ENCODE results near the gene LANCL2. TPM values are rescaled to one million over a fixed set of nuclear protein-coding genes. Genes with fewer than 3 reads are reported as not detected.

Gene LANCL2
- total RNA-seq, 1 experiment from 2014 or later = 21.8 TPM

DNA sequence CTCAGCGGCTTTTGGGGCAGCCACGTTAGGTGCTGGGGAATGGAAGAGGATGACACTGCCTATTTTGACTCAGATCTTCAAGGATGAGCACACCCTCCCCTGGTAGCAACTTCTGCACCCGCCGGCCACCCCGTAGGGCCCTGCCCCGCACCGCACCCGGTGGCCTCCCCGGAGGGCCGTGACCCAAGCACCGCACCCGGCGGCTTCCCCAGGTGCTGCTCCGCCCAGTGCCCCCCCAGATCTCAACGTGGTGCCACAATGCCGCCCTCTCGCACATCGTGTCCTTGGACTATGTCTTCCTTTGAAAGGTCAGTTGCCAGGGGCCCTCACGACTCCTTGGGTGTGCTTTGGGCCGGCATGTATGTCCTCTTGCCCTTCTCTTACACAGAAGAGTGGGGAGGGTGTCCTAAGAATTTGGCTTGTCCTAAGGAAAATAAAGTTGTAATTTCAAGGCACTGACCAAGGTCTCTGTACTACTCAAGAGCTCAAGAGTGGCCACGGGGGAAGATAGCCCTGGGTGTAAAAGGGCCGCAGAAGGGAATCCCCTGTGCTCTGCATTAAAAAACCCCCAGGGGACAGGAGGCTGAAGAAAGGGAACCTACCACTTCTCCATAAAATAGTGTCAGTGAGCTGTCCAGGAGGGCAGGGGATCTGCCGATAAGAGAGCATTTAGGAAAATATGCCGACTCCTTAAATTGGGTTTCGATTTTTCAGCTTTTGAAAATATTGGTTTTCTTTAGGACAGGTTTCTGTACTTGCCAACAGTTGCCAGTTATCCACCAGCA is 1.6 kb upstream of the LANCL2 start:
- intact Hi-C loops (cut with micrococcal nuclease; ENCODE audit: unreplicated experiment) = loop anchor here (2.0 kb wide), 1 partner anchor 587 kb away; the partner anchor contains the start of gene MRPS17
- POLR2A ChIA-PET (ENCODE audit: unreplicated experiment) = interaction anchor here (0.6 kb wide), 1 partner anchor 176 kb away, joined by 3 read pairs; no protein-coding TSS in a partner anchor

DNA sequence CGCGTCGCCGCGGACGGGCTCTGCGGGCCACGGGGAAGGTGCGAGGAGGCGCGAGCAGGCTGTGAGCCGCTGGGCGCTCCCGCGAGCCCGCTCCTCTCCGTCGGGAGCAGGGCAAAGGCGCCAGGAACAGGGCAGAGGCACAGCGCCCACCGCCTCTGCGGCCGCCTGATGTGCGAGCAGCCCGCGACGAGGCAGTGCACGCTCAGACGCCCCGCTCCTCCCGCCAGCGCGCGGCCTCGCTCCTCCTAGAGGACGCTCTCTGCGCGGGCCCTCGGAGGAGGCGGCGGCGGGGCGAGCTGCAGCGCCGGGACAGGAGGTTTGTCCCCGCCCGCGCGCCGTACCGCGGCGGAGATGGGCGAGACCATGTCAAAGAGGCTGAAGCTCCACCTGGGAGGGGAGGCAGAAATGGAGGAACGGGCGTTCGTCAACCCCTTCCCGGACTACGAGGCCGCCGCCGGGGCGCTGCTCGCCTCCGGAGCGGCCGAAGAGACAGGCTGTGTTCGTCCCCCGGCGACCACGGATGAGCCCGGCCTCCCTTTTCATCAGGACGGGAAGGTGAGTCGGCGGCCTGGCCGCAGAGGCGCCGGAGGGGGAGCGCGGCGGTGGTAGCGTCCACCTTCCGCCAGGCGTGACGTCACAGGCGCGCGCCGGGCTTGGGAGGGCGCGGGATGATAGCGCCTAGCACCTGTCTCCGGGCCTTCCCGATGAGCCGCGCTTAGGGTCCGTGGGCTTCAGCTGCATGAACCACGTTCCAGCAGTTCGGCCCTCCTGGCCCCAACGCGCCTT is 731 bp downstream of the LANCL2 start:
- no peaks in the 10 kb centered on the region for H4K20me1 ChIP-seq (ENCODE audit: insufficient read depth)
- CTCF ChIA-PET = no interaction called here
- H2AFZ ChIP-seq = peak overlapping the region; percentile 88

More for the DNA sequence above, 1.6 kb upstream of the LANCL2 start:
- TF ChIP-seq EZH2 (IDR thresholded peaks at IDR 0.05; ENCODE audit: low read depth) = no peak
- TF ChIP-seq, protein P1, sequence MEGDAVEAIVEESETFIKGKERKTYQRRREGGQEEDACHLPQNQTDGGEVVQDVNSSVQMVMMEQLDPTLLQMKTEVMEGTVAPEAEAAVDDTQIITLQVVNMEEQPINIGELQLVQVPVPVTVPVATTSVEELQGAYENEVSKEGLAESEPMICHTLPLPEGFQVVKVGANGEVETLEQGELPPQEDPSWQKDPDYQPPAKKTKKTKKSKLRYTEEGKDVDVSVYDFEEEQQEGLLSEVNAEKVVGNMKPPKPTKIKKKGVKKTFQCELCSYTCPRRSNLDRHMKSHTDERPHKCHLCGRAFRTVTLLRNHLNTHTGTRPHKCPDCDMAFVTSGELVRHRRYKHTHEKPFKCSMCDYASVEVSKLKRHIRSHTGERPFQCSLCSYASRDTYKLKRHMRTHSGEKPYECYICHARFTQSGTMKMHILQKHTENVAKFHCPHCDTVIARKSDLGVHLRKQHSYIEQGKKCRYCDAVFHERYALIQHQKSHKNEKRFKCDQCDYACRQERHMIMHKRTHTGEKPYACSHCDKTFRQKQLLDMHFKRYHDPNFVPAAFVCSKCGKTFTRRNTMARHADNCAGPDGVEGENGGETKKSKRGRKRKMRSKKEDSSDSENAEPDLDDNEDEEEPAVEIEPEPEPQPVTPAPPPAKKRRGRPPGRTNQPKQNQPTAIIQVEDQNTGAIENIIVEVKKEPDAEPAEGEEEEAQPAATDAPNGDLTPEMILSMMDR (conservative IDR thresholded peaks at IDR 0.05) = no peak
- H4K20me1 ChIP-seq (ENCODE audit: insufficient read depth) = no peaks in the 10 kb centered on the region
- BruUV-seq (replicated peaks) = no TSS peak
- peaks cover 28% of the 10 kb centered on the region for H3K27me3 ChIP-seq (ENCODE audit: insufficient read depth, low read depth)
- H3F3A ChIP-seq (ENCODE audit: insufficient read depth, low read depth) = peaks cover 9% of the 10 kb centered on the region
- no peak overlapping the region for H2AFZ ChIP-seq
- peaks cover 13% of the 10 kb centered on the region; the same call in 1 of the 2 replicates for H3K36me3 ChIP-seq (ENCODE audit: low read depth)
- CTCF ChIA-PET = no interaction called here
- no peaks in the 10 kb centered on the region; the same call in 1 of the 2 replicates for H3K79me2 ChIP-seq (ENCODE audit: low read depth)
- no peak overlapping the region for H3K4me3 ChIP-seq
- H3K27ac ChIP-seq = no peak overlapping the region
- H3K9me3 ChIP-seq (ENCODE audit: insufficient read depth, low read depth) = no peaks in the 10 kb centered on the region
- DNase-seq = no peak
- peaks cover 23% of the 10 kb centered on the region for H3K4me1 ChIP-seq (replicated peaks; ENCODE audit: insufficient read depth)
- H3K9me2 ChIP-seq (ENCODE audit: insufficient read depth) = no peaks in the 10 kb centered on the region
- peak overlapping the region; percentile 79; the same call in 1 of the 2 replicates for H3K4me2 ChIP-seq

More for the DNA sequence above, 731 bp downstream of the LANCL2 start:
- peaks cover 9% of the 10 kb centered on the region for H3F3A ChIP-seq (ENCODE audit: insufficient read depth, low read depth)
- peak; percentile 95 to 99 for DNase-seq
- H3K79me2 ChIP-seq (ENCODE audit: low read depth) = peaks cover 6% of the 10 kb centered on the region
- H3K27me3 ChIP-seq (ENCODE audit: insufficient read depth, low read depth) = peaks cover 7% of the 10 kb centered on the region; the same call in 1 of the 2 replicates
- no peaks in the 10 kb centered on the region for H3K9me2 ChIP-seq (ENCODE audit: insufficient read depth)
- H3K27ac ChIP-seq = peak overlapping the region; percentile 89
- intact Hi-C loops (cut with micrococcal nuclease; ENCODE audit: unreplicated experiment) = loop anchor here (1.0 to 5.0 kb wide), 6 partner anchors 49 to 740 kb away; partner anchors contain the start of genes CCT6A, CHCHD2, MRPS17 and PSPH
- no peaks in the 10 kb centered on the region for H3K9me3 ChIP-seq (ENCODE audit: insufficient read depth, low read depth)
- POLR2A ChIA-PET (ENCODE audit: unreplicated experiment) = interaction anchor here (0.5 to 0.6 kb wide), 4 partner anchors 12 to 685 kb away, joined by 4 read pairs; partner anchors contain the start of genes CCT6A and PSPH
- TF ChIP-seq, protein P1 (conservative IDR thresholded peaks at IDR 0.05) = peak; percentile 52; the same call in 1 of the 2 replicates
- TF ChIP-seq EZH2 (IDR thresholded peaks at IDR 0.05; ENCODE audit: low read depth) = no peak
- H3K4me1 ChIP-seq (replicated peaks; ENCODE audit: insufficient read depth) = peaks cover 23% of the 10 kb centered on the region
- H3K36me3 ChIP-seq (ENCODE audit: low read depth) = peaks cover 13% of the 10 kb centered on the region; the same call in 1 of the 2 replicates
- H3K4me2 ChIP-seq = peak overlapping the region; percentile 79
- BruUV-seq (replicated peaks) = no TSS peak
- peak overlapping the region; percentile 78 for H3K4me3 ChIP-seq

Measured in PC-9 (cell line).